ENCODE data around the gene PRKN.

PRKN gene

DNA sequence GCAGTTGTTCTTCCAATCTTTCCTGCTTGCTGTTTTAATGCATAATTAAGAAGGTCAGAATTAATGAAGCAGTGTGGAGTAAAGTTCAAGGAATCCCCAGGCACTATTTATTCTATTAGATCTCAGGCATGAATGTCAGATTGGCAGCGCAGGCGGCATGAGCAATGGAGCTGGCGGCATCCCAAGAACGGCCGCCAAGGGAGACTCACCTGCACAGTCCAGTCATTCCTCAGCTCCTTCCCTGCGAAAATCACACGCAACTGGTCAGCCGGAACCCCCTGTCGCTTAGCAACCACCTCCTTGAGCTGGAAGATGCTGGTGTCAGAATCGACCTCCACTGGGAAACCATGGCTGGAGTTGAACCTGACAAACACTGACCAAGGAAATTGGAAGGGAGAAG is 284.5 kb downstream of the PRKN start (continued):
- TF ChIP-seq TSHZ1 (tag by site-specific recombination; IDR thresholded peaks at IDR 0.05; ENCODE audit: borderline replicate concordance) (no peak), ZNF776 (tag by site-specific recombination; IDR thresholded peaks at IDR 0.05; ENCODE audit: borderline replicate concordance) (no peak), ZNF394 (tag by site-specific recombination; IDR thresholded peaks at IDR 0.05; ENCODE audit: borderline replicate concordance) (no peak), ZNF19 (tag by site-specific recombination; IDR thresholded peaks at IDR 0.05; ENCODE audit: low read depth) (no peak), ZNF777 (tag by site-specific recombination; IDR thresholded peaks at IDR 0.05; ENCODE audit: borderline replicate concordance) (no peak), ZNF830 (tag by site-specific recombination; IDR thresholded peaks at IDR 0.05; ENCODE audit: low read depth) (no peak), ZFHX2 (tag by site-specific recombination; conservative IDR thresholded peaks at IDR 0.05) (no peak), ZNF146 (tag by site-specific recombination; IDR thresholded peaks at IDR 0.05) (no peak), KLF8 (tag by site-specific recombination; IDR thresholded peaks at IDR 0.05) (no peak), KLF1 (tag by site-specific recombination; IDR thresholded peaks at IDR 0.05) (no peak), ZNF266 (tag by site-specific recombination; IDR thresholded peaks at IDR 0.05; ENCODE audit: low read depth) (no peak), ZNF132 (tag by site-specific recombination; IDR thresholded peaks at IDR 0.05; ENCODE audit: borderline replicate concordance) (no peak)
- TF ChIP-seq, protein P1, sequence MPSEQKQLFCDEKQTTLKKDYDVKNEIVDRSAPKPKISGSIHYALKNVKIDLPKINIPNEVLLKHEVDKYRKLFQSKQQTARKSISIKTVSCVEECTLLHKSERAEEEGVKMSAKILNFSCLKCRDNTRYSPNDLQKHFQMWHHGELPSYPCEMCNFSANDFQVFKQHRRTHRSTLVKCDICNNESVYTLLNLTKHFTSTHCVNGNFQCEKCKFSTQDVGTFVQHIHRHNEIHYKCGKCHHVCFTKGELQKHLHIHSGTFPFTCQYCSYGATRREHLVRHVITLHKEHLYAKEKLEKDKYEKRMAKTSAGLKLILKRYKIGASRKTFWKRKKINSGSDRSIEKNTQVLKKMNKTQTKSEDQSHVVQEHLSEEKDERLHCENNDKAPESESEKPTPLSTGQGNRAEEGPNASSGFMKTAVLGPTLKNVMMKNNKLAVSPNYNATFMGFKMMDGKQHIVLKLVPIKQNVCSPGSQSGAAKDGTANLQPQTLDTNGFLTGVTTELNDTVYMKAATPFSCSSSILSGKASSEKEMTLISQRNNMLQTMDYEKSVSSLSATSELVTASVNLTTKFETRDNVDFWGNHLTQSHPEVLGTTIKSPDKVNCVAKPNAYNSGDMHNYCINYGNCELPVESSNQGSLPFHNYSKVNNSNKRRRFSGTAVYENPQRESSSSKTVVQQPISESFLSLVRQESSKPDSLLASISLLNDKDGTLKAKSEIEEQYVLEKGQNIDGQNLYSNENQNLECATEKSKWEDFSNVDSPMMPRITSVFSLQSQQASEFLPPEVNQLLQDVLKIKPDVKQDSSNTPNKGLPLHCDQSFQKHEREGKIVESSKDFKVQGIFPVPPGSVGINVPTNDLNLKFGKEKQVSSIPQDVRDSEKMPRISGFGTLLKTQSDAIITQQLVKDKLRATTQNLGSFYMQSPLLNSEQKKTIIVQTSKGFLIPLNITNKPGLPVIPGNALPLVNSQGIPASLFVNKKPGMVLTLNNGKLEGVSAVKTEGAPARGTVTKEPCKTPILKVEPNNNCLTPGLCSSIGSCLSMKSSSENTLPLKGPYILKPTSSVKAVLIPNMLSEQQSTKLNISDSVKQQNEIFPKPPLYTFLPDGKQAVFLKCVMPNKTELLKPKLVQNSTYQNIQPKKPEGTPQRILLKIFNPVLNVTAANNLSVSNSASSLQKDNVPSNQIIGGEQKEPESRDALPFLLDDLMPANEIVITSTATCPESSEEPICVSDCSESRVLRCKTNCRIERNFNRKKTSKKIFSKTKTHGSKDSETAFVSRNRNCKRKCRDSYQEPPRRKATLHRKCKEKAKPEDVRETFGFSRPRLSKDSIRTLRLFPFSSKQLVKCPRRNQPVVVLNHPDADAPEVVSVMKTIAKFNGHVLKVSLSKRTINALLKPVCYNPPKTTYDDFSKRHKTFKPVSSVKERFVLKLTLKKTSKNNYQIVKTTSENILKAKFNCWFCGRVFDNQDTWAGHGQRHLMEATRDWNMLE (tag by site-specific recombination; conservative IDR thresholded peaks at IDR 0.05; ENCODE audit: low read depth), result no peak

- no peaks in the 10 kb centered on the region for H3K9me3 ChIP-seq (ENCODE audit: control insufficient read depth, insufficient read depth, low read depth, low read length)
- no peaks in the 10 kb centered on the region for H3K36me3 ChIP-seq (ENCODE audit: control insufficient read depth in 2 of 2, insufficient read depth in 1 of 2, low read length in 2 of 2)
- no peak overlapping the region for H3K27ac ChIP-seq (ENCODE audit: extremely low read depth, low read depth, low read length)
- ChIA-PET CTCF (interaction anchor here (0.6 to 1.3 kb wide), 4 partner anchors 13 to 1250 kb away, joined by 3 read pairs; no protein-coding TSS in a partner anchor), POLR2A (no interaction called here)
- H3K4me3 ChIP-seq (ENCODE audit: low read depth, low read length), result no peak overlapping the region
- TF ChIP-seq CTCF (tag by site-specific recombination; IDR thresholded peaks at IDR 0.05), result 0 out of 2 replicates have a peak, but pooled peaks have one; percentile 18
- peak; percentile 36 for TF ChIP-seq ZNF654 (tag by site-specific recombination; IDR thresholded peaks at IDR 0.05; ENCODE audit: low read depth)
- TF ChIP-seq ZBTB7A (tag by site-specific recombination; IDR thresholded peaks at IDR 0.05; ENCODE audit: low read depth), result no peak
- H3K4me1 ChIP-seq (ENCODE audit: control insufficient read depth, insufficient read depth, low read length), result no peaks in the 10 kb centered on the region
Observed at GRCh38 chr6:162442687-162443086, 284.9 kb downstream of the PRKN start.
